ENCODE data around the gene TUBA1B. TPM values are rescaled to one million over a fixed set of nuclear protein-coding genes. Genes with fewer than 3 reads are reported as not detected.

Gene TUBA1B
- total and polyA plus RNA-seq, 2 of the 13 experiments (the other 11 are each of a cell fraction or from before 2014, with no cell fraction given), result 1,275 to 1,353 TPM

GRCh38 chr12:49131051-49131893 is at the start of gene TUBA1B (continued):
- TF ChIP-seq PPARG (CRISPR knock-in tag; conservative IDR thresholded peaks at IDR 0.05), result no peak; the same call in 1 of the 2 replicates
- no peak; the same call in 1 of the 2 replicates for TF ChIP-seq CC2D1A (CRISPR knock-in tag; IDR thresholded peaks at IDR 0.05)
- TF ChIP-seq NR2F2 (IDR thresholded peaks at IDR 0.05; ENCODE audit: borderline replicate concordance, low read depth), result no peak
- TF ChIP-seq ZNF737 (CRISPR knock-in tag; IDR thresholded peaks at IDR 0.05; ENCODE audit: borderline replicate concordance), result no peak
- TF ChIP-seq ZSCAN30 (CRISPR knock-in tag; IDR thresholded peaks at IDR 0.05), result no peak
- TF ChIP-seq ZNF276 (CRISPR knock-in tag; IDR thresholded peaks at IDR 0.05; ENCODE audit: low read depth), result no peak
- no peak for TF ChIP-seq SSRP1 (CRISPR knock-in tag; IDR thresholded peaks at IDR 0.05)
- peak; percentile 12; the same call in 1 of the 2 replicates for TF ChIP-seq ZNF572 (CRISPR knock-in tag; IDR thresholded peaks at IDR 0.05)
- no peak for TF ChIP-seq ZNF644 (CRISPR knock-in tag; IDR thresholded peaks at IDR 0.05; ENCODE audit: low read depth)
- TF ChIP-seq ZNF530 (CRISPR knock-in tag; IDR thresholded peaks at IDR 0.05; ENCODE audit: low read depth), result no peak
- TF ChIP-seq SMC3 (IDR thresholded peaks at IDR 0.05; ENCODE audit: low read length), result no peak
- no peak for TF ChIP-seq ISL2 (CRISPR knock-in tag; IDR thresholded peaks at IDR 0.05)
- no peak for TF ChIP-seq ZNF576 (CRISPR knock-in tag; IDR thresholded peaks at IDR 0.05)
- TF ChIP-seq KLF13 (CRISPR knock-in tag; IDR thresholded peaks at IDR 0.05), result no peak; the same call in 1 of the 2 replicates
- no peak for TF ChIP-seq NFYB (CRISPR knock-in tag; IDR thresholded peaks at IDR 0.05)
- no peak for TF ChIP-seq GMEB2 (CRISPR knock-in tag; IDR thresholded peaks at IDR 0.05; ENCODE audit: low read depth)
- TF ChIP-seq NRL (CRISPR knock-in tag; IDR thresholded peaks at IDR 0.05; ENCODE audit: borderline replicate concordance), result no peak; the same call in 1 of the 2 replicates
- no peak for TF ChIP-seq AGO1 (IDR thresholded peaks at IDR 0.05; ENCODE audit: low read depth, low read length, poor library complexity, severe bottlenecking)
- TF ChIP-seq ZNF512 (CRISPR knock-in tag; IDR thresholded peaks at IDR 0.05), result no peak
- no peak for TF ChIP-seq MATR3 (CRISPR knock-in tag; IDR thresholded peaks at IDR 0.05)
- TF ChIP-seq, protein P1, sequence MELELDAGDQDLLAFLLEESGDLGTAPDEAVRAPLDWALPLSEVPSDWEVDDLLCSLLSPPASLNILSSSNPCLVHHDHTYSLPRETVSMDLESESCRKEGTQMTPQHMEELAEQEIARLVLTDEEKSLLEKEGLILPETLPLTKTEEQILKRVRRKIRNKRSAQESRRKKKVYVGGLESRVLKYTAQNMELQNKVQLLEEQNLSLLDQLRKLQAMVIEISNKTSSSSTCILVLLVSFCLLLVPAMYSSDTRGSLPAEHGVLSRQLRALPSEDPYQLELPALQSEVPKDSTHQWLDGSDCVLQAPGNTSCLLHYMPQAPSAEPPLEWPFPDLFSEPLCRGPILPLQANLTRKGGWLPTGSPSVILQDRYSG (CRISPR knock-in tag; IDR thresholded peaks at IDR 0.05), result peak; percentile 43; the same call in 1 of the 2 replicates
- TF ChIP-seq JUND (CRISPR knock-in tag; IDR thresholded peaks at IDR 0.05), result no peak
- TF ChIP-seq BRD4 (CRISPR knock-in tag; IDR thresholded peaks at IDR 0.05), result no peak
- no peak for TF ChIP-seq ZNF326 (CRISPR knock-in tag; IDR thresholded peaks at IDR 0.05; ENCODE audit: borderline replicate concordance)
